Activated naive CD8-positive, alpha-beta T cell treated with anti-CD3 and anti-CD28 coated beads, Interleukin-2, amount 50 U/mL, for 24 hours (primary cell): ENCODE results near the gene PRRG2.

ENCODE experiments used
- ATAC-seq: fragments of 150-1000 bp; cut with Tn5 transposase; one replicate; pipeline ENCODE4 v1.10.0; 2021
- DNase-seq: peaks from one replicate; pipeline ENCODE4 v3.0.0; 2021
- H3K27ac Mint-ChIP-seq: one replicate; pipeline ENCODE4 v1.8.0; 2021; ENCODE audit warnings: mild to moderate bottlenecking, mixed read lengths
- H3K27me3 Mint-ChIP-seq: one replicate; pipeline ENCODE4 v1.8.0; 2021; ENCODE audit warnings: mixed read lengths
- H3K36me3 Mint-ChIP-seq: one replicate; pipeline ENCODE4 v1.8.0; 2021; ENCODE audit warnings: low read depth, mixed read lengths
- H3K4me1 Mint-ChIP-seq: one replicate; pipeline ENCODE4 v1.8.0; 2021; ENCODE audit warnings: mixed read lengths
- H3K4me3 Mint-ChIP-seq: one replicate; pipeline ENCODE4 v1.8.0; 2021; ENCODE audit warnings: mild to moderate bottlenecking, moderate library complexity, mixed read lengths
- H3K9me3 Mint-ChIP-seq: one replicate; pipeline ENCODE4 v1.8.0; 2021; ENCODE audit warnings: mixed read lengths

PRRG2 gene

GRCh38 chr19:49567861-49568441 lies 13.2 kb upstream of the PRRG2 start:
- peak; percentile 53 for DNase-seq
- Mint-ChIP-seq H3K36me3 (peaks cover 21% of the 10 kb centered on the region), H3K9me3 (no peaks in the 10 kb centered on the region), H3K4me3 (peak overlapping the region; percentile 45), H3K4me1 (peaks cover 69% of the 10 kb centered on the region), H3K27ac (peak overlapping the region; percentile 90), H3K27me3 (no peaks in the 10 kb centered on the region)
- peak; percentile 74 for ATAC-seq

GRCh38 chr19:49570138-49570856 lies 10.8 kb upstream of the PRRG2 start:
- H3K4me1 Mint-ChIP-seq, result peaks cover 51% of the 10 kb centered on the region
- DNase-seq (peak; percentile 59), ATAC-seq (peak; percentile 65)
- no peak overlapping the region for H3K4me3 Mint-ChIP-seq
- no peaks in the 10 kb centered on the region for H3K9me3 Mint-ChIP-seq
- H3K36me3 Mint-ChIP-seq, result peaks cover 19% of the 10 kb centered on the region
- no peaks in the 10 kb centered on the region for H3K27me3 Mint-ChIP-seq
- H3K27ac Mint-ChIP-seq, result peak overlapping the region; percentile 77

- H3K27me3 Mint-ChIP-seq, result no peaks in the 10 kb centered on the region
- peaks cover 43% of the 10 kb centered on the region for H3K4me1 Mint-ChIP-seq
- H3K4me3 Mint-ChIP-seq, result no peak overlapping the region
- peaks cover 18% of the 10 kb centered on the region for H3K36me3 Mint-ChIP-seq
- no peaks in the 10 kb centered on the region for H3K9me3 Mint-ChIP-seq
- ATAC-seq, result no peak
- no peak overlapping the region for H3K27ac Mint-ChIP-seq
- DNase-seq, result no peak
Observed at GRCh38 chr19:49570997-49571676, 10.0 kb upstream of the PRRG2 start.

- Mint-ChIP-seq H3K27ac (no peak overlapping the region), H3K4me3 (no peak overlapping the region), H3K9me3 (no peaks in the 10 kb centered on the region), H3K36me3 (peaks cover 16% of the 10 kb centered on the region), H3K27me3 (no peaks in the 10 kb centered on the region), H3K4me1 (peaks cover 32% of the 10 kb centered on the region)
- DNase-seq (no peak), ATAC-seq (no peak)
Observed at GRCh38 chr19:49573009-49573408, 8.1 kb upstream of the PRRG2 start.

- Mint-ChIP-seq H3K4me1 (peaks cover 30% of the 10 kb centered on the region), H3K27me3 (no peaks in the 10 kb centered on the region), H3K27ac (no peak overlapping the region), H3K36me3 (peaks cover 14% of the 10 kb centered on the region), H3K4me3 (no peak overlapping the region), H3K9me3 (no peaks in the 10 kb centered on the region)
- ATAC-seq (no peak), DNase-seq (no peak)
Observed at GRCh38 chr19:49573425-49573824, 7.7 kb upstream of the PRRG2 start.

- H3K9me3 Mint-ChIP-seq, result no peaks in the 10 kb centered on the region
- no peaks in the 10 kb centered on the region for H3K27me3 Mint-ChIP-seq
- H3K36me3 Mint-ChIP-seq, result peaks cover 13% of the 10 kb centered on the region
Observed at GRCh38 chr19:49574206-49574755, 6.8 kb upstream of the PRRG2 start.

GRCh38 chr19:49579193-49579592 lies 1.9 kb upstream of the PRRG2 start:
- H3K4me3 Mint-ChIP-seq, result peak overlapping the region; percentile 98
- peaks cover 7% of the 10 kb centered on the region for H3K36me3 Mint-ChIP-seq
- no peaks in the 10 kb centered on the region for H3K27me3 Mint-ChIP-seq
- H3K4me1 Mint-ChIP-seq, result peaks cover 28% of the 10 kb centered on the region
- ATAC-seq (no peak), DNase-seq (no peak)
- H3K27ac Mint-ChIP-seq, result peak overlapping the region; percentile 97
- no peaks in the 10 kb centered on the region for H3K9me3 Mint-ChIP-seq

More at GRCh38 chr19:49574206-49574755, 6.8 kb upstream of the PRRG2 start:
- Mint-ChIP-seq H3K27ac (no peak overlapping the region), H3K4me3 (no peak overlapping the region), H3K4me1 (peaks cover 31% of the 10 kb centered on the region)
- ATAC-seq (no peak), DNase-seq (no peak)

GRCh38 chr19:49579947-49580263 lies 1.2 kb upstream of the PRRG2 start:
- Mint-ChIP-seq H3K9me3 (no peaks in the 10 kb centered on the region), H3K36me3 (peaks cover 4% of the 10 kb centered on the region), H3K27me3 (no peaks in the 10 kb centered on the region), H3K4me1 (peaks cover 28% of the 10 kb centered on the region), H3K4me3 (peak overlapping the region; percentile 98), H3K27ac (peak overlapping the region; percentile 97)
- ATAC-seq (no peak), DNase-seq (no peak)

- Mint-ChIP-seq H3K27ac (peak within 1 kb of the TSS; percentile 97), H3K36me3 (peaks cover 2% of the 10 kb centered on the region), H3K4me1 (peaks cover 28% of the 10 kb centered on the region), H3K9me3 (no peaks in the 10 kb centered on the region), H3K27me3 (no peaks in the 10 kb centered on the region), H3K4me3 (peak within 1 kb of the TSS; percentile 98)
- peak; percentile 97 for DNase-seq
- ATAC-seq, result peak; percentile 99
Observed at GRCh38 chr19:49580264-49581006, 681 bp upstream of the PRRG2 start, which contains the start of gene NOSIP. NOSIP (minus strand) TSS chr19:49580556; CDS start chr19:49560691, 19,865 bp downstream.

- H3K27me3 Mint-ChIP-seq, result no peaks in the 10 kb centered on the region
Observed at GRCh38 chr19:49583239-49583638, 2.1 kb downstream of the PRRG2 start.

GRCh38 chr19:49585023-49585422 lies 3.9 kb downstream of the PRRG2 start:
- no peak for DNase-seq
- H3K4me3 Mint-ChIP-seq, result no peak overlapping the region
- no peak for ATAC-seq
- peaks cover 2% of the 10 kb centered on the region for H3K36me3 Mint-ChIP-seq
- no peaks in the 10 kb centered on the region for H3K9me3 Mint-ChIP-seq
- H3K27me3 Mint-ChIP-seq, result no peaks in the 10 kb centered on the region
- H3K4me1 Mint-ChIP-seq, result peaks cover 19% of the 10 kb centered on the region
- no peak overlapping the region for H3K27ac Mint-ChIP-seq

More at GRCh38 chr19:49583239-49583638, 2.1 kb downstream of the PRRG2 start:
- Mint-ChIP-seq H3K4me3 (no peak overlapping the region), H3K4me1 (peaks cover 22% of the 10 kb centered on the region), H3K9me3 (no peaks in the 10 kb centered on the region), H3K36me3 (peaks cover 2% of the 10 kb centered on the region), H3K27ac (no peak overlapping the region)
- ATAC-seq, result no peak
- no peak for DNase-seq

- no peaks in the 10 kb centered on the region for H3K9me3 Mint-ChIP-seq
- H3K36me3 Mint-ChIP-seq, result no peaks in the 10 kb centered on the region
- DNase-seq (no peak), ATAC-seq (no peak)
- no peak overlapping the region for H3K27ac Mint-ChIP-seq
- no peak overlapping the region for H3K4me3 Mint-ChIP-seq
- peaks cover 16% of the 10 kb centered on the region for H3K4me1 Mint-ChIP-seq
- no peaks in the 10 kb centered on the region for H3K27me3 Mint-ChIP-seq
Observed at GRCh38 chr19:49587227-49587626, 6.1 kb downstream of the PRRG2 start.

GRCh38 chr19:49588365-49589122 lies 7.4 kb downstream of the PRRG2 start:
- no peak overlapping the region for H3K4me3 Mint-ChIP-seq
- DNase-seq (no peak), ATAC-seq (no peak)
- H3K4me1 Mint-ChIP-seq, result peaks cover 24% of the 10 kb centered on the region
- H3K36me3 Mint-ChIP-seq, result peaks cover 3% of the 10 kb centered on the region
- H3K27me3 Mint-ChIP-seq, result no peaks in the 10 kb centered on the region
- no peaks in the 10 kb centered on the region for H3K9me3 Mint-ChIP-seq
- no peak overlapping the region for H3K27ac Mint-ChIP-seq

GRCh38 chr19:49589502-49589905 lies 8.4 kb downstream of the PRRG2 start:
- Mint-ChIP-seq H3K9me3 (no peaks in the 10 kb centered on the region), H3K4me1 (peaks cover 31% of the 10 kb centered on the region), H3K27ac (peak overlapping the region; percentile 25), H3K4me3 (no peak overlapping the region), H3K36me3 (peaks cover 9% of the 10 kb centered on the region), H3K27me3 (no peaks in the 10 kb centered on the region)
- DNase-seq, result no peak
- ATAC-seq, result no peak
